GM18507 (cell line): Measurements from ENCODE around the gene DLX2.

Source experiments
- DNase-seq: peaks from one replicate; pipeline ENCODE4 v3.0.0; 2011; ENCODE audit warnings: low read depth; ENCODE audit not compliant: insufficient read length; ENCODE audit errors: extremely low spot score
- FAIRE-seq: peaks from 2 replicates; lab custom pipeline; 2011; peaks lifted over from hg19 to GRCh38; lab: Jason Lieb, UNC

Gene DLX2

GRCh38 chr2:172095905-172096625 is 6.6 kb downstream of the DLX2 start:
- no peak for FAIRE-seq

GRCh38 chr2:172095146-172095904 is 7.4 kb downstream of the DLX2 start:
- DNase-seq (no peak), FAIRE-seq (peak; percentile 18)

More at GRCh38 chr2:172095905-172096625, 6.6 kb downstream of the DLX2 start:
- DNase-seq: no peak

DNA sequence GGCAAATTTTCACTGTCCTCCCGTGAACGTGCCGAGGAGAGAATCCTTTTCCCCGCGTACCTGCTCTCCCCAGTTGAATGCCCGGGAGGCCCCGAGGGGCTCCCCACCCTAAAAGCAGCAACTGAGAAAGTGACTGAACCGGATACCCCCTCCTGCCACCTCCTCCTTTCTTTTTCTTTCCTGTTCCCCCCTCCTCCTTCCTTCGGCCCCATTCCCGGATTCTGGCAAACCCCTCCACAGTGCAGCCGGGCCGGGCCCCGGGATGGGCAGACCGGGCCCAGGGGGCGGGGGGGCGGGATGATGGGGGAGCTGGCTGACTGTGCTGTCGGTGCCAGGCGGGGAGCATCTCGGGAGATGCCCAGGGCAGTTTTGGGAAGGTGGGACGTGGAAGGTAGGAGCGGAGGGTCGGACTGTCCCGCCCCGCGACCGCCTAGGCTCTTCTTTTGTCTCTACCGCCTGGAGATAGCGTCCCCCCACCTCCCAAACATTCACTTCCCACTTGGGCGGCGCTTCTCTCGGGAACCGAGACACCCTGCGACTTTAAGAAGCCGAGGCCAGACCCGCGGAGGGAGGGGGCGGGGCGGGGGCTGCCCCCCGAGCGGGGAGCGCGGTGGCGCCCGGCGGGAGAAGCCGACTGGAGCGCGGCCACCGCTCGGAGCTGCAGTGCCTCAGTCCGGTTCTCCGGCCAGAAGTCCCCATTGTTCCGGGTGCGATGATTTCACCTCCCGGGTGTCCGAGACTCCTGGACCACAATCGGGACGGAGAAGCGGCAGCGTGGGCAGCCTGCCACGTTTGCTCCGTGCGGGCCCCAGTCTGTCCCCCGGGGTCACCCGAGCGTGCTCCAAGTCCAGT is 8.2 kb downstream of the DLX2 start:
- FAIRE-seq (no peak), DNase-seq (no peak)

GRCh38 chr2:172093416-172094293 is 9.0 kb downstream of the DLX2 start:
- no peak for FAIRE-seq
- no peak for DNase-seq

GRCh38 chr2:172092716-172093415 is 9.8 kb downstream of the DLX2 start:
- DNase-seq (no peak), FAIRE-seq (no peak)

- DNase-seq (no peak), FAIRE-seq (no peak)
Measured at GRCh38 chr2:172091761-172092566, 10.7 kb downstream of the DLX2 start.

DNA sequence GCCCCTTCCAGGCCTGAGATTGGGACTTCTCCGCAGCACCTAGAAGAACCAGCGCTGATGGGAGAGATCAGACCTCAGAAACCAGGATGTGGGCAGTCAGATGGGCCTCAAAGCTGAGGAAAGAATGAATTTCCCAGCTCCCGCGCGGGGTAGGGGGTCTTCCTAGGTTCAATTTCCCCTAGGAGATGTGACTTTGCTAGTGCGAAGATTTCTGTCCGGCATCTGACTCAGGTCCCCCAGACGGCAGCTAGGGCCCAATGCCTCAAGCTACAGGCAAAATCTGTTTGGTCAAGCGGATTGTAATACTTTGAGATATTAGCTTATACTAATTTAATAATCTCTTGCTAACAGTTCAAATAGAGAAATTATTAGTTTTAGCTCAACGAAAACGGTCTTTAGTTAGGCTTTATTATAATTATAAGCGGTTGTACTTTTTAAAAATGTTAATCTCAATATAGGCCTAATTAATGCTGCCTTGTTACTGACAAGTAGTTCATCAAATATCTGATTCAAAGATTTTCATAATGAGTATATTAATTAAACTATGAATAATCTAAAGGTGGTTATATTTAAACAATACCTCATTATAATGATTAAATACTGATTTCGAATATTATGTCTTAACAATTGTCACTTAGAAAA is 11.6 kb downstream of the DLX2 start:
- DNase-seq (no peak), FAIRE-seq (no peak)

GRCh38 chr2:172090044-172090961 is 12.4 kb downstream of the DLX2 start:
- DNase-seq (no peak), FAIRE-seq (no peak)

- no peak for FAIRE-seq
- DNase-seq: no peak
Measured at GRCh38 chr2:172089633-172090032, 13.1 kb downstream of the DLX2 start.

DNA sequence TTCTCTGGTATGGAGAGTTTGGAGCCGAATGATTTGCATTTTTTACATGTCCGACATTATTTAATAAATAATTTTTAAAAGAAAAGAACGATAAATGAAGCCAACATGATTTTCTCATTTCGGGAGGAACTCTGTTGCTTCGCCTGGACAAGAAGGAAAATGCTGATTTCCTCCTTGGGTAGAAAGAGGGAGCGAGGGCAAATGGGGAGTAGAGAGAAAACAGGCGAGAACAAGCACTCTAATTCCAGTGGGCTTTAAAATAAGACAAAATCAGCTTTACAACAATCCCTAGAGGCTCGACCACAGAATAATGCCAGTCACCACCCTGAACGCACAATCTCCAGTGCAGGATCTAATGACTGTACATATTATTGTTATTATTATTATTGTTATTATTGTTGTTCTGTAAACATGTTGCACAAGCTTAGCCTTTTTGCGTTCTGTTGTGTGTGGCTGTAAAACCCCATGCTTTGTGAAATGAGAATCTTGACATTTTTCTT is 13.6 kb downstream of the DLX2 start:
- no peak for FAIRE-seq

DNA sequence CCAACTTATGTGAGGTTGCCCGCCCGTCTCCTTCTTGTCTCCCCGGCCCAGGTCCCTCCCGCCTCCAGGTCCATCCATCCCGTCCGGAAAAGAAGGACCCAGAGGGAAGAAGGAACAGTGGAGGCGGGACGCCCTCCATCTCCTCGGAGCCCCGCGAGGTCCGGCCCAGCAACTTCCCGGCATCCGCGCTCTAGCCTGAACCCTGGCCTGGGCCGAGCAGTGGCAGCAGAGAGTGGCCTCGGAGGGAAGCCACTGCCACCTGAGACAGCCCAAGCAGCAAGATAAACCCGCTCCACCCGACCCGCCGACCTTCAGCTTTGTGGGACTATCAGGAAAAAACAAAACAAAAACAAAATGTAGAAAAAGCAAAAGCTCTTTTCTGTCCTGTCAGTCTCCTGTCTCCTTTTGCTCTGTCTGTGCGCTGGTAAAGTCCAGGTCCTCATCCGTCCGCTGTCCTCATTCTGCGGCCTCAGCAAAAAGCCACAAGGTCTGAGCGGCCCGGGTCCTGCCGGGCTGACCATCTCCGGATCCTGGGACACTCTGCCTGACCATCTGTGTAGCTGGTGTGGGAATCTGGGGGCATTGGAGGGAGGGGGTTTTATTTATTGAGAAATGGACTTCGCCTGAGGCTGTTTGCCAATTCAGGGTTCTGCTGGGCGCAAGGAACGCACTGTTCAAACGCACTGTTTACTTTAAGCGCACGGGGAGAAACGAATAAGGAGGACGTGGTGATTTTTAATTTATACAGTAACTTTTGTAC is 14.3 kb downstream of the DLX2 start:
- FAIRE-seq: no peak
- DNase-seq: no peak

More for the DNA sequence above, 13.6 kb downstream of the DLX2 start:
- no peak for DNase-seq

DNA sequence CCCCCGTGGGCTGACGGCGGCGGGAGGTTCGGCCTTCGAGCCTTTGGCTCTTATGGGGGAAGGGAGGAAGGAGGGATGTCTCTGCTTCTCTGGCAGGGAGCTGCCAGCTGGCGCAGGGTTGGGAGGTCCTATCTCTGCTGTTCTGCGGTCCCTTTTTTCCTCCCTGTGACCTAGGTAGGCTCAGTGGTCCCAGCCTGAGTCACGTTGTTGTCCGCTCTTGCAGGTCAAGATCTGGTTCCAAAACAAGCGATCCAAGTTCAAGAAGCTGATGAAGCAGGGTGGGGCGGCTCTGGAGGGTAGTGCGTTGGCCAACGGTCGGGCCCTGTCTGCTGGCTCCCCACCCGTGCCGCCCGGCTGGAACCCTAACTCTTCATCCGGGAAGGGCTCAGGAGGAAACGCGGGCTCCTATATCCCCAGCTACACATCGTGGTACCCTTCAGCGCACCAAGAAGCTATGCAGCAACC is 14.9 kb downstream of the DLX2 start:
- DNase-seq (no peak), FAIRE-seq (no peak)

DNA sequence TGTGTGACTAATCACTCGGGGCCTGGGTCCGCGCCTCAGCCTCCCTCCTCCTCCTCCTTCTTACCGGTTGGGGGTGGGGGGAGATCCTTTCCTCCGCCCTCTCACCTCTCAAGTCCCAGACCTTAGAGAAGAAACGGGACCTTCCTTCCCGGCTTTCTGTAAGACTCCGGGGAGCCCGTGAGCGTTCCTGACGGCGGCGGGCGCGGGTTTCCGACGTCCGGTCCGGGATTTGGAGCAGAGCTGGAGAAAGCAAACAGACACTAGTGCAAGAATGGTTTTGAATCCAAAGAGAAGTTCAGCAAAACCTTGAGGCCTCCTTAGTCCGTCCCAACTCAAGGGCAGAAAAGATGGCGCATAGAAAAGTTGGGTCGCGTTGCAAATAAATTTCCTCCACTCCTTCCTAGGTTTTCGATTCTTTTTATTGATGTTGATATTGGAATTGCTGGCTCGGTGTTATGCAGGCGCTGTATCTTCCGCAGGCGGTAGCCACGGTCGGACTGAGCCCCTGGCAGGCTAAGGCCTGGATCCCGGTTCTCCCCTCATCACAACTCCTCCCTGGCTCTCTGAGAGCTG is 15.4 kb downstream of the DLX2 start:
- FAIRE-seq (no peak), DNase-seq (no peak)

DNA sequence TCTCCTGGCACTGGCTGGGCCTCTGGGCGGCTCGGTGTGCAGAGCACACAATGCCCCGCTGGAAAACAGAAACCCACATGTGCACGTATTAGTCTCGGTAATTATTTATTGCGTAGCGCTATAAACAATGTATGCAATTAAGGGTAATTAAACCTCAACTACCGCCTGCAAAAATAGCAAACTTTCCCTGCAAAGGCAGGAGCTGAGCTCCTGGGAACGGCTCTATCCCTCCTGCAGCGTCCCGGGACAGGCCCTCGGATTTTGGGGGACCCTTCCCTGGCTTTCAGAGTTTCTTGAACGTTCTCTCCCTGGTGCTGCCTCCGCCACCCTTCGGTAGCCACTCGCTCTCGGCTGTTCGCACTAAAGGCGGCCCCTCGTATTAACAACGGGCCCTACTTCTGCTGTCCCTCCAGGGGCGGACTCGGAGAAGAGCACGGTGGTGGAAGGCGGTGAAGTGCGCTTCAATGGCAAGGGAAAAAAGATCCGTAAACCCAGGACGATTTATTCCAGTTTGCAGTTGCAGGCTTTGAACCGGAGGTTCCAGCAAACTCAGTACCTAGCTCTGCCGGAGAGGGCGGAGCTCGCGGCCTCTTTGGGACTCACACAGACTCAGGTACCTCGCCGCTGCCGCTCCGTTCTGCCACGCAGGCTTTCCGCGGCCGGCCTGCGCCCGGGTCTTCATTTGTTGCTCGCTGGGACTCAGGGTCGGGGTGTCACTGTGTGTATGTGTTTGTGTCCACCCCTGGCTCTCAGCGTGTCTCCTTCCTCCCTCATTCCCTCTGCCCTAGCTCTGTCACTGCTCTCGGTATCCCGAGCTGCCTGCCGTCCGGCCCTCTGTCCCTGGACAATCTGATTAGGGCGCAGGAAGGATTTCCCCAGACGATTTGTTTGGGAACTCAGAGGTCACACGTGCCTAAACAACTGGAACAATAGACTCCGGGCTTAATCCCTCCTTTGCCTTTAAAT is 16.2 kb downstream of the DLX2 start:
- FAIRE-seq (no peak), DNase-seq (no peak)
